Activated T-cell treated with anti-CD3 and anti-CD28 coated beads, Interleukin-2, amount 50 U/mL, for 1 hour (primary cell): ENCODE results near the gene MBD3L5.
A peak's percentile ranks its signal among the peaks of the same experiment; 100 is the strongest.
"Not testable (repeated sequence)": the region's sequence is repeated elsewhere in the genome, so short reads cannot be mapped to it uniquely, and the experiment has no call there.

Experiments used
- DNase-seq: peaks from one replicate; pipeline ENCODE4 v3.0.0-alpha.2; 2020

The MBD3L5 gene

GRCh38 chr19:7054635-7055368, 24.4 kb downstream of the MBD3L5 start:
- not testable (repeated sequence) for DNase-seq

- not testable (repeated sequence) for DNase-seq
Measured at GRCh38 chr19:7055679-7056078, 25.3 kb downstream of the MBD3L5 start.

DNA sequence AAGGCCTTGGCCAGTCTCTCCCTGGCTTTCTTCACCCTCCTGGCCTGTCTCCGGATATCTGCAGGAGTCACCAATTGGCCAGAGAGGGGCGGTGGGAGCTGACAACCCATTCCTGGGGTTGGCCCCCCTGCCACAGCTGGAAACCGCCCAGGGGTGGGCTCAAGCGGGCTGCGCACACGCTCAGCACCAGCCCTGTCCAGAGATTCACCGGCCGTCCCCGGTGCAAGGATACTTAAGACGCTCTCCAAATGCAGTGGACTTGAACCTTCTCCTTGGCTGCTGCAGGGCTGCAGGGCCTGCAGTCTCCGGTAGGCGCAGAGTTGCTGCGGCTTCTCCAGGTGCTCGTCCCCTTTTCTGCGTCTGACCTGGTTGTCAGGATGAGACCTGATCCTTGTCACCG, 26.0 kb downstream of the MBD3L5 start:
- not testable (repeated sequence) for DNase-seq

GRCh38 chr19:7058576-7058975, 28.2 kb downstream of the MBD3L5 start, which contains the start of gene MBD3L3:
TSS of gene MBD3L3 (minus strand) at chr19:7058676. CDS start at chr19:7058605, 71 bp downstream.
- not testable (repeated sequence) for DNase-seq

DNA sequence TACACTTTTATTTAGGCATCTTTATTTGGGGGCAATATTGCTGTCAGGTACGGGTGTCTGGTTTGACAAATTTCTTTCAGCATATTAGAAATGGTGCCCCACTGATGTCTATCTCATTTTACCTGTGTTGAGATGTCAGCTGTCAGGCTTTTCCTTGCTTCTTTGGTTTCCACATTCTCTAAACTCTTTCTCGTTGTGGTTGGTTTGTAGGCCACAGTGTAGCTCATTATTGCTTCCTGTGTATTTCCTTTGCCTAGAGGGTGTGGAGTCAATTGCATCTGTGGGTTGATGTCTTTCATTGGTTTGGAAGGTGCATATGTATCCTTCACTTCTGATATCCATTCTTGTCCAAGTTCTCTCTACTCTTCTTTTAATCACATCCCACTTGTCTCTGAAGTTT, 29.6 kb downstream of the MBD3L5 start:
- DNase-seq = not testable (repeated sequence)

GRCh38 chr19:7063339-7063738, 33.0 kb downstream of the MBD3L5 start:
- DNase-seq = no peak

DNA sequence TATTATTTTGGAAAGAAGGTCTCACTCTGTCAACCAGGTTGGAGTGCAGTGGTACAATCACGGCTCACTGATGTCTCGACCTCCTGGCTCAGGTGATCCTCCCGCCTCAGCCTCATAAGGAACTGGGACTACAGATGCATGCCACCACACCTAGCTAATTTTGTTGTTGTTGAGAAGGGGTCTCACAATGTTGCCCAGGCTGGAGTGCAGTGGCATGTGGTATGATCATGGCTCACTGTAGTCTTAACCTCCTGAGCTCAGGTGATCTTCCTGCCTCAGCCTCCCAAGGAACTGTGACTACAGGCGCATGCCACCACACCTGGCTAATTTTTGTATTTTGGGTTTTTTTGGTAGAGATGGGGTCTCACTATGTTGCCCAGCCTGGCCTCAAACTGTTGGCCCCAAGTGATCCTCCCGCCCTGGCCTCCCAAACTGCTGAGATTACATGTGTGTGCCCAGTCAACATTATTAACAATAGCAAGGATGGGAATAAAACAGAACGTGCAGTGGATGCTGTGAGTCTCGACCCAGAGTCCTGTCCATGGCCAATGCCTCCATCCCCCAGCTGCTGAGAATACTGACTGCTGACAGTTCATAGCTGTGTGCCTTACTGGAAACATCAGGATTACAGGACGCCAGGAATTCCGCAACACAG, 33.5 kb downstream of the MBD3L5 start:
- DNase-seq = no peak

GRCh38 chr19:7067122-7067521, 36.7 kb downstream of the MBD3L5 start:
- not testable (repeated sequence) for DNase-seq

DNA sequence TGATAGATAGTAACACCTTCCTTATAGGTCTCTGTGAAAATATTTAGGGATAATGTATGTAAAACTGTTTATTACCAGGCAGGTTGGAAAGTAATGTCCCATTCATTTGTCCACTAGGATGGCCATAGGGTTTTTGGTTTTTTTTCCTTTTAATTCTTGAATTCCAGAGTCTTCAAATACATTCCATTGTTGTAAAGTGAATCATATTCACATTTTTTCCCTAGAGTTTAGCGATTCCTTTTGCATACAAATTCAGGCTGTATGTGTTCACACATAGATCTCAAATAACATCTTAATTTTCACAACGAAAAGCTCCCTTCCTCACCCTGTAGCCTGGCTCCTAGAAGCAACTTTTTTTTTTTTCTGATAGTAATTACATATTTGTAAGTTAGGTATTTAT, 37.3 kb downstream of the MBD3L5 start:
- no peak for DNase-seq

DNA sequence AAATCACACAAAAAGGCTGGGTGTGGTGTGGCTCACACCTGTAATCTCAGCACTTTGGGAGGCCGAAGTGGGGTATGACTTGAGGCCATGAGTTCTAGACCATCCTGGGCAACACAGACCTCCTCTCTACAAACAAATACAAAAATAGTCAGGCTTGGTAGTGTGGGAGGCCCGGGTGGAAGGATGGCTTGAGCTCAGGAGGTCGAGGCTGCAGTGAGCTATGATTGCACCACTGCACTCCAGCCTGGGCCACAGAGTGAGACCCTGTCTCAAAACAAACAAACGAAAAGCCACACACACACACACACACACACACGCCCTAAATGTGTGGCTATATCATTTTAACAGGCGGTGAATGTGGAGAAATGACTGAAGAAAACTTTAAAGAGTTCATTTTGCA, 38.2 kb downstream of the MBD3L5 start:
- DNase-seq = no peak

DNA sequence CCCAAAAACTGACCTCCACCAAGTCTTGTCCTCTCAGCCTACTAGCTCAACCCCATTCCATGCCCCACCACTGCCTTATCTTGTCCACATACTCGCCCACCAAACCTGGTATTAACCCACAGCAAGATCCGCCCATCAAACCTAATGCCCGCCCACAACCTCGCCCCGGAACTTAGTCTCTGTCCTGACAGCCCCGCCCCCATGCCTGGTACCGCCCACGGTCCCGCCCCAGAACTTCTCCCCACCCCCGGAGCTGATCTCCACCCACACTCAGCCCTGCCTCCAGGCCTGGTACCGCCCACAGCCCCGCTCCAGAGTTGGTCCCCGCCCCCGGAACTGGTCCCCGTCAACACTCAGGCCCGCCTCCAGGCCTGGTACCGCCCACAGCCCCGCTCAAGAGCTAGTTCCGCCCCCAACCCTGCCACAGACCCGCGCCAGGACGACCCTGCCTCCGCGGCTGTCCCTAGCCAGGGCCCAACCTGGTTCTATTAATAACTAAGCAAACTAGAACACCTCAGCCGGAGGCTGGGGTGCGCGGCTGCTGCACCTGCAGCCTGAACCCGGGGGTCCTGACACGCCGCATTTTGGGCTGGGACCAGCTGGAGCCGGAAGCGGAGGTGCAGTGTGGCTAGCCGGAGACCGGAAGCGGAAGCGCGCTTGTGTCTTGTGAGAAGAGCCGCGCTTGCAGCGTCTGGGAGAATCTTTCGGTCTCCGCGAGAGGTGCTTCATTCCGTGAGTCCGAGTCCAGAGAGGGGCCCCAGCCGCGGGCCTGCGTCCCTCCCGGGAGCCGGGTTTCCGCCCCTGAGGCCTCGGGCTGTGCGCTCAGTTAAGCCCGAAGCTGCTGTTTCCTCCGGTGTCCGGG, 38.9 kb downstream of the MBD3L5 start, which contains the start of gene ZNF557:
ZNF557 (plus strand) TSS at position 662 of the 862 bp plus-strand sequence. CDS start 5,372 bp downstream, outside the sequence.
- peak; percentile 98 for DNase-seq

- DNase-seq = no peak
Measured at GRCh38 chr19:7069904-7070226, 39.5 kb downstream of the MBD3L5 start.

DNA sequence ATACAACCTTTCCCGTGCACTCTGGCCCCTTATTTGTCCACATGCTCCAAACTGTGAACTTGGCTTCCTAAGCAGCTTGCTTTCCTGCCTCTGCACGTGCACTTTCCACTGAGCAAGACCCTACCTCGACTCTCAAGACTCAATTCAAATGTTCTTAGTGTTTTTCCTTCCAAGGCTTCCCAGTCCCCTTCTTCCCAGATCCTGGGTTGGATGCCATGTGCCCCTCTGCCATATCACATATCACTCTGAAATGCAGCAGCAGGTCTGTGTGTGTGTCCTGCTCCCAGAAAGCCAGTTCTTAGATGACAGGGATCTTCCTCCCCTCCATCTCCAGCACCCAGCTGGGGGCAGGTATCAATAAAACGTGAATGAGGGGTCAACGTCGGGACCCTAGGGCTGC, 42.2 kb downstream of the MBD3L5 start:
- no peak for DNase-seq

DNA sequence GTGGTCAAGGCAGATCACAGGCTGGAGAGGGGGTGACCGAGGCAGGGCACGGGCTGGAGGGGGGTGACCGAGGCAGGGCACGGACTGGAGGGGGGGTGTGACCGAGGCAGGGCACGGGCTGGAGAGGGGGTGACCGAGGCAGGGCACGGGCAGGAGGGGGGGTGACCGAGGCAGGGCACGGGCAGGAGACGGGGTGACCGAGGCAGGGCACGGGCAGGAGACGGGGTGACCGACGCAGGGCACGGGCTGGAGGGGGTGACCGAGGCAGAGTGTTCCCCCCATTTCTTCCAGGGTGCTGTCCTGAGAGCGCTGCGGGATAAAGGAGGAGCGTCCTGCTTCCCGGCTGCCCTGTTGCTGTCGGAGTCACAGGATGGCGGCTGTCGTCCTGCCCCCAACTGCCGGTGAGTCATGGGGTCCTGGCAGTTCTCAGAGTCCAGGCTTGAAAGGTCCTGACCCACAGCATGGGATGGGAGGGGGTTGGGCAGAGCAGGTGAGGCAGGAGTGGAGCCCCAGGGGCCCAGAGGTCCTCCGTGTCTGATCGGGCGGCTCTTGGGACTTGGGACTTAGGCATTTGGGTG, 44.4 kb downstream of the MBD3L5 start:
- DNase-seq = no peak

DNA sequence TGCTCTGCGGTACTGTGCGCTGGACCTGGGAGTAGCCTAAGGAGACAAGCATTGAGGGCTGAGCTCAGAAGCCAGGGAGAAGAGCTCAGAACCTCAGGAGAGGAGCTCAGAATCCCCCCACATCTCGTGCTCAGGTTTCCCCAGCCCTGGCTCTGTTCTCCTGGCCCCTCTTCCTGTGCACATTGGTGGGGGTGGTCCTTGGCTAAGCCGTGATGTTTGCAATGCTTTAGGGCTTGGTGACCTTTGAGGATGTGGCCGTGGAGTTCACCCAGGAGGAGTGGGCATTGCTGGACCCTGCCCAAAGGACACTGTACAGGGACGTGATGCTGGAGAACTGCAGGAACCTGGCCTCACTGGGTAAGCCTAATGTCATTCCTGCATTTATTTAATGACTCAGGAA, 45.8 kb downstream of the MBD3L5 start:
- DNase-seq = no peak

DNA sequence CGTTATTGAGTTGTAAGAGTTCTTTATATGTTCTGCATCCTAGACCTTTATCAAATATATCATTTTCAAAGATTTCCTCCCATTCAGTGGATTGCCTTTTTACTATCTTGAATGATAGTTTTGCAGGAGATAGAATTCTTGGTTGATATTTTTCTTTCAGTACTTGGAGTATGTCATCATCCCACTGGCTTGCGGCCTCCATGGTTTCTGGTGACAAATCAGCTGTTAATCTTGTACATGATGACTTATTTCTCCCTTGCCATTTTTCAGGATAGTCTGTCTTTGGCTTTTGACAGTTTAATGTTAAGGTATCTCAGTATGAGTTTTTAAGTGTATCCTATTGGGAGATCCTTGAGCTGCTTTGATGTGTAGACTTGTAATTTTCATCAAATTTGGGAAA, 47.6 kb downstream of the MBD3L5 start:
- DNase-seq = no peak
